H1 (cell line): ENCODE data around the gene KCNMA1. TPM values are rescaled to one million over a fixed set of nuclear protein-coding genes. Genes with fewer than 3 reads are reported as not detected.

Source experiments
- CTCF ChIA-PET: fragments of 300-600 bp; sonication (Branson Sonifier 250); formaldehyde crosslinking; loops from one replicate; lab custom pipeline; 2021; ENCODE audit not compliant: partially characterized antibody; lab: Charles Lee
- POLR2A ChIA-PET: fragments of 300-600 bp; sonication (Branson Sonifier 250); formaldehyde crosslinking; loops from one replicate; lab custom pipeline; 2021; ENCODE audit warnings: inconsistent platforms; ENCODE audit not compliant: partially characterized antibody; lab: Charles Lee
- DNase-seq, 2 experiments: peaks; one replicate each; pipeline versions ENCODE4 v3.0.0 to v3.0.0-alpha.2; 2010 to 2022; ENCODE audit warnings: low spot score in 2 of 2, low read depth in 1 of 2, mixed read lengths in 1 of 2
- FAIRE-seq: peaks from 2 replicates; lab custom pipeline; 2011; peaks lifted over from hg19 to GRCh38; lab: Jason Lieb, UNC
- H2AFZ ChIP-seq: 2 replicates; pipeline ENCODE4 v1.8.1; 2012; ENCODE audit warnings: low read length, inconsistent platforms
- H2AK5ac ChIP-seq: 2 replicates; pipeline ENCODE4 v1.6.1; 2013; ENCODE audit warnings: low read depth, low read length
- H2BK120ac ChIP-seq: replicated peaks from 2 replicates; pipeline ENCODE3; 2013; ENCODE audit warnings: low read depth, low read length, inconsistent platforms
- H2BK12ac ChIP-seq: 2 replicates; pipeline ENCODE4 v1.6.1; 2013; ENCODE audit warnings: low read depth, low read length
- H2BK15ac ChIP-seq: 2 replicates; pipeline ENCODE4 v1.6.1; 2013; ENCODE audit warnings: low read length
- H2BK20ac ChIP-seq: 2 replicates; pipeline ENCODE4 v1.6.1; 2013; ENCODE audit warnings: low read length
- H2BK5ac ChIP-seq: 2 replicates; pipeline ENCODE4 v1.6.1; 2013; ENCODE audit warnings: low read depth, low read length
- H3K14ac ChIP-seq: 2 replicates; pipeline ENCODE4 v1.6.1; 2013; ENCODE audit warnings: inconsistent platforms; ENCODE audit not compliant: insufficient read length
- H3K18ac ChIP-seq: 2 replicates; pipeline ENCODE4 v1.6.1; 2013; ENCODE audit warnings: low read length; ENCODE audit errors: extremely low read depth
- H3K23ac ChIP-seq: 2 replicates; pipeline ENCODE4 v1.6.1; 2013; ENCODE audit warnings: inconsistent platforms; ENCODE audit not compliant: insufficient read length
- H3K23me2 ChIP-seq: 2 replicates; pipeline ENCODE4 v1.6.1; 2013; ENCODE audit warnings: low read depth, low read length
- H3K27ac ChIP-seq: 2 replicates; pipeline ENCODE4 v1.6.1; 2011; ENCODE audit warnings: low read depth, low read length, inconsistent platforms
- H3K27me3 ChIP-seq, 4 experiments: replicated peaks in 1 of 4; 1 replicate in 1 of 4; 2 replicates in 3 of 4; pipeline versions ENCODE4 v1.6.1 to v1.8.1; 2011 to 2013; ENCODE audit warnings: low read length in 3 of 4, mild to moderate bottlenecking in 3 of 4, inconsistent platforms in 2 of 4, mixed read lengths in 2 of 4, moderate library complexity in 1 of 4; ENCODE audit not compliant: control insufficient read depth in 3 of 4, insufficient read depth in 3 of 4; ENCODE audit errors: extremely low read depth in 1 of 4
- H3K36me3 ChIP-seq, 4 experiments: 2 replicates each; pipeline versions ENCODE4 v1.6.1 to v1.8.1; 2011 to 2013; ENCODE audit warnings: mild to moderate bottlenecking in 4 of 4, low read length in 3 of 4, moderate library complexity in 2 of 4, control low read depth in 1 of 4, inconsistent platforms in 1 of 4; ENCODE audit not compliant: insufficient read depth in 4 of 4, control insufficient read depth in 2 of 4
- H3K4ac ChIP-seq: replicated peaks from 2 replicates; pipeline ENCODE3; 2013; ENCODE audit warnings: low read length, low read depth, mixed read lengths, inconsistent platforms; ENCODE audit not compliant: insufficient read length
- H3K4me1 ChIP-seq, 4 experiments: replicated peaks in 1 of 4; 1 replicate in 1 of 4; 2 replicates in 3 of 4; pipeline versions ENCODE4 v1.6.1 to v1.8.1; 2011 to 2013; ENCODE audit warnings: low read length in 3 of 4, inconsistent platforms in 2 of 4, mixed read lengths in 1 of 4; ENCODE audit not compliant: insufficient read depth in 4 of 4, control insufficient read depth in 3 of 4
- H3K4me2 ChIP-seq, 2 experiments: 2 replicates each; pipeline versions ENCODE4 v1.6.1 to v1.8.1; 2011 to 2013; ENCODE audit warnings: low read depth in 2 of 2, low read length in 2 of 2, control low read depth in 1 of 2, inconsistent platforms in 1 of 2, mild to moderate bottlenecking in 1 of 2; ENCODE audit not compliant: insufficient read depth in 1 of 2
- H3K4me3 ChIP-seq, 4 experiments: fragments of 200-600, 300-600 bp in 1 of 4; sonication (generic), shearing (Covaris generic), sonication (Bioruptor Twin) in 1 of 4; 2 replicates each; pipeline versions ENCODE4 v1.5.1 to v1.8.1; 2011 to 2016; ENCODE audit warnings: low read length in 4 of 4, low read depth in 3 of 4, control low read depth in 2 of 4, inconsistent platforms in 2 of 4, mild to moderate bottlenecking in 2 of 4, mixed read lengths in 1 of 4, moderate library complexity in 1 of 4; ENCODE audit not compliant: insufficient read depth in 2 of 4; ENCODE audit errors: extremely low read depth in 1 of 4
- H3K56ac ChIP-seq: replicated peaks from 2 replicates; pipeline ENCODE3; 2013; ENCODE audit warnings: low read depth, mild to moderate bottlenecking, mixed read lengths, low read length, inconsistent platforms; ENCODE audit not compliant: insufficient read length
- H3K79me1 ChIP-seq: 2 replicates; pipeline ENCODE4 v1.6.1; 2013; ENCODE audit warnings: low read depth, low read length, control low read depth
- H3K79me2 ChIP-seq, 2 experiments: 2 replicates each; pipeline versions ENCODE4 v1.6.1 to v1.8.1; 2012 to 2013; ENCODE audit warnings: low read length in 2 of 2, mild to moderate bottlenecking in 2 of 2, inconsistent platforms in 1 of 2; ENCODE audit not compliant: insufficient read depth in 2 of 2, control insufficient read depth in 1 of 2
- H3K9ac ChIP-seq, 4 experiments: replicated peaks in 1 of 4; 1 replicate in 1 of 4; 2 replicates in 3 of 4; pipeline versions ENCODE4 v1.6.1 to v1.8.1; 2011 to 2013; ENCODE audit warnings: low read depth in 3 of 4, low read length in 3 of 4, control low read depth in 2 of 4, mild to moderate bottlenecking in 2 of 4, moderate library complexity in 2 of 4, inconsistent platforms in 1 of 4; ENCODE audit errors: extremely low read depth in 1 of 4
- H3K9me3 ChIP-seq, 2 experiments: 2 replicates each; pipeline versions ENCODE4 v1.6.1 to v1.8.1; 2012 to 2013; ENCODE audit warnings: mild to moderate bottlenecking in 2 of 2, moderate library complexity in 2 of 2, control low read depth in 1 of 2, inconsistent platforms in 1 of 2, low read depth in 1 of 2, low read length in 1 of 2, mixed read lengths in 1 of 2; ENCODE audit not compliant: insufficient read depth in 2 of 2
- H4K20me1 ChIP-seq, 2 experiments: replicated peaks in 1 of 2; 2 replicates each; pipeline versions ENCODE3 to v1.8.1; 2011 to 2013; ENCODE audit warnings: inconsistent platforms in 2 of 2, low read length in 2 of 2, mild to moderate bottlenecking in 1 of 2; ENCODE audit not compliant: insufficient read depth in 2 of 2, control insufficient read depth in 1 of 2
- H4K5ac ChIP-seq: 2 replicates; pipeline ENCODE4 v1.6.1; 2013; ENCODE audit warnings: low read length, low read depth, mixed read lengths, inconsistent platforms; ENCODE audit not compliant: insufficient read length
- H4K8ac ChIP-seq: 2 replicates; pipeline ENCODE4 v1.8.0; 2013; ENCODE audit warnings: mild to moderate bottlenecking, moderate library complexity, low read length, inconsistent platforms; ENCODE audit not compliant: insufficient read depth; ENCODE audit errors: extremely low read depth
- H4K91ac ChIP-seq: replicated peaks from 2 replicates; pipeline ENCODE3; 2013; ENCODE audit warnings: low read length, mixed read lengths, inconsistent platforms; ENCODE audit not compliant: insufficient read length
- FOSL1 ChIP-seq: IDR thresholded peaks from 2 replicates; pipeline ENCODE4 v1.6.1; 2011; ENCODE audit warnings: mild to moderate bottlenecking, low read depth, low read length, moderate library complexity; ENCODE audit not compliant: insufficient read depth
- JUND ChIP-seq: IDR thresholded peaks from 2 replicates; pipeline ENCODE4 v1.6.1; 2011; ENCODE audit warnings: mild to moderate bottlenecking, improper control_type of control experiment, low read length
- NRF1 ChIP-seq: IDR thresholded peaks from 2 replicates; pipeline ENCODE4 v1.6.1; 2011; ENCODE audit warnings: mild to moderate bottlenecking, low read depth, low read length, improper control_type of control experiment
- RAD21 ChIP-seq, 2 experiments: IDR thresholded peaks in 1 of 2; conservative IDR thresholded peaks in 1 of 2; 2 replicates each; pipeline ENCODE4 v1.6.1; 2011; ENCODE audit warnings: low read depth in 2 of 2, low read length in 2 of 2, improper control_type of control experiment in 1 of 2, inconsistent platforms in 1 of 2, mild to moderate bottlenecking in 1 of 2, moderate library complexity in 1 of 2
- RFX5 ChIP-seq: IDR thresholded peaks from 2 replicates; pipeline ENCODE4 v1.6.1; 2011; ENCODE audit warnings: low read depth, low read length, improper control_type of control experiment, borderline replicate concordance
- SP1 ChIP-seq: IDR thresholded peaks from 2 replicates; pipeline ENCODE4 v1.6.1; 2011; ENCODE audit warnings: low read depth, low read length
- ZNF274 ChIP-seq: IDR thresholded peaks from 2 replicates; pipeline ENCODE4 v1.7.0; 2012; ENCODE audit warnings: low read length, borderline replicate concordance; ENCODE audit errors: extremely low read depth
- WGBS, 2 experiments: shearing (Covaris generic) in 1 of 2; methylation state at CpG; one replicate each; pipeline versions ENCODE4 v1.1.6 to v1.1.7; 2013 to 2015; ENCODE audit warnings: low lambda C conversion rate in 2 of 2, mixed read lengths in 2 of 2, inconsistent platforms in 1 of 2, low coverage in 1 of 2, missing lambda C conversion rate in 1 of 2; ENCODE audit not compliant: insufficient replicate concordance in 2 of 2, insufficient coverage in 1 of 2, insufficient read length in 1 of 2; ENCODE audit errors: extremely low coverage in 1 of 2, missing lambda C conversion rate in 1 of 2; 5-methylcytosine and 5-hydroxymethylcytosine counted together
- polyA plus RNA-seq, 7 experiments: library from polyadenylated mRNA; depleted of rRNA in 3 of 7; stranded (reverse) in 5 of 7; unstranded in 2 of 7; fragments of >200 nt in 5 of 7; fragments of 200-250 nt in 2 of 7; gene quantifications; 1 replicate in 5 of 7; 2 replicates in 1 of 7; 4 replicates in 1 of 7; pipeline versions ENCODE4 v1.2.1 to v1.2.3, GENCODE V29; 2011 to 2013; ENCODE audit warnings: missing spikeins in 2 of 7, mixed read lengths in 2 of 7
- total RNA-seq: library from RNA; stranded (reverse); fragmentation: NEBNext Ultra II Directional; extraction: Animal tissue kit (Norgen Biotek cat#: 25700); gene quantifications from 2 replicates; pipeline ENCODE4 v1.2.1, GENCODE V29; 2021

KCNMA1 gene
- total and polyA plus RNA-seq, 2 of the 8 experiments (the other 6 are each of a cell fraction or from before 2014, with no cell fraction given): 10.2 to 11.1 TPM

- no peaks in the 10 kb centered on the region for H3K4me1 ChIP-seq
- no peak overlapping the region for H2BK5ac ChIP-seq
- no peaks in the 10 kb centered on the region for H3K79me1 ChIP-seq
- no peak overlapping the region for H3K4me3 ChIP-seq
- H3K9me3 ChIP-seq: no peaks in the 10 kb centered on the region; a peak in 1 of 4 replicates
- H3K27me3 ChIP-seq: no peaks in the 10 kb centered on the region
- no peak for DNase-seq
- no peak overlapping the region for H3K14ac ChIP-seq
- no peak overlapping the region for H2AK5ac ChIP-seq
- H3K79me2 ChIP-seq: no peaks in the 10 kb centered on the region
- WGBS, 2 experiments: 87% methylated on average over 3 of the region's 3 CpGs; no CpG with 5 or more reads in 1 of the 2 experiments
- no peak overlapping the region for H4K5ac ChIP-seq
- no peaks in the 10 kb centered on the region for H3K23me2 ChIP-seq
- H4K8ac ChIP-seq: no peak overlapping the region; the same call in 1 of the 2 replicates
- FAIRE-seq: no peak
- no peak overlapping the region for H3K27ac ChIP-seq
- H3K4me2 ChIP-seq: no peak overlapping the region
- no peak overlapping the region for H2BK120ac ChIP-seq
- no peak overlapping the region for H3K56ac ChIP-seq
- H4K20me1 ChIP-seq: no peaks in the 10 kb centered on the region
- H2BK15ac ChIP-seq: no peak overlapping the region
- ChIA-PET POLR2A (no interaction called here), CTCF (no interaction called here)
- H2BK20ac ChIP-seq: no peak overlapping the region
- H3K23ac ChIP-seq: no peak overlapping the region
- no peaks in the 10 kb centered on the region for H3K36me3 ChIP-seq
- H3K18ac ChIP-seq: no peak overlapping the region
- no peak overlapping the region for H2BK12ac ChIP-seq
- no peak overlapping the region for H3K4ac ChIP-seq
- no peak overlapping the region for H3K9ac ChIP-seq
- no peak overlapping the region for H2AFZ ChIP-seq
- no peak overlapping the region for H4K91ac ChIP-seq
- no peak for TF ChIP-seq ZNF274
- no peak for TF ChIP-seq SP1
- TF ChIP-seq RAD21 (IDR thresholded peaks at IDR 0.05 in 1 of 2, conservative IDR thresholded peaks at IDR 0.05 in 1 of 2; ENCODE audit: low read depth in 2 of 2, low read length in 2 of 2): no peak
- TF ChIP-seq JUND: no peak
- TF ChIP-seq RFX5: no peak
- TF ChIP-seq FOSL1: no peak
- TF ChIP-seq NRF1: no peak
These were observed 406.2 kb downstream of the KCNMA1 start for GRCh38 chr10:77231375-77231774.
